ENCODE measurements around the gene NPBWR2.
"Not testable (repeated sequence)": the region's sequence is repeated elsewhere in the genome, so short reads cannot be mapped to it uniquely, and the experiment has no call there.

NPBWR2 gene

GRCh38 chr20:64143018-64143801 lies 35.8 kb upstream of the NPBWR2 start:
- no peak overlapping the region for H3K27ac ChIP-seq (ENCODE audit: insufficient read depth, low read depth, low read length, poor library complexity, severe bottlenecking)
- WGBS, 2 experiments: 81 to 85% methylated on average over 14 of the region's 14 CpGs
- no peak overlapping the region for H3K4me3 ChIP-seq (ENCODE audit: insufficient read depth, low read depth, low read length)
- H3K9me3 ChIP-seq (ENCODE audit: control insufficient read depth, low read length): peaks cover 3% of the 10 kb centered on the region
- H3K4me1 ChIP-seq (ENCODE audit: control insufficient read depth, insufficient read depth, low read length): peaks cover 29% of the 10 kb centered on the region
- no peaks in the 10 kb centered on the region for H3K36me3 ChIP-seq (ENCODE audit: control insufficient read depth, insufficient read depth, low read length)
- no peaks in the 10 kb centered on the region for H3K27me3 ChIP-seq (ENCODE audit: control insufficient read depth, insufficient read depth, low read length, poor library complexity, severe bottlenecking)

GRCh38 chr20:64142590-64142989 lies 35.2 kb upstream of the NPBWR2 start:
- H3K4me3 ChIP-seq (ENCODE audit: insufficient read depth, low read depth, low read length): no peak overlapping the region
- 50 to 60% methylated on average over 9 of the region's 9 CpGs for WGBS, 2 experiments
- H3K9me3 ChIP-seq (ENCODE audit: control insufficient read depth, low read length): peaks cover 3% of the 10 kb centered on the region
- H3K4me1 ChIP-seq (ENCODE audit: control insufficient read depth, insufficient read depth, low read length): peaks cover 29% of the 10 kb centered on the region
- no peaks in the 10 kb centered on the region for H3K36me3 ChIP-seq (ENCODE audit: control insufficient read depth, insufficient read depth, low read length)
- no peak overlapping the region for H3K27ac ChIP-seq (ENCODE audit: insufficient read depth, low read depth, low read length, poor library complexity, severe bottlenecking)
- no peaks in the 10 kb centered on the region for H3K27me3 ChIP-seq (ENCODE audit: control insufficient read depth, insufficient read depth, low read length, poor library complexity, severe bottlenecking)

GRCh38 chr20:64140956-64141355 lies 33.6 kb upstream of the NPBWR2 start:
- peaks cover 3% of the 10 kb centered on the region for H3K9me3 ChIP-seq (ENCODE audit: control insufficient read depth, low read length)
- WGBS, 2 experiments: 90 to 93% methylated on average over 9 to 10 of the region's 10 CpGs
- no peaks in the 10 kb centered on the region for H3K36me3 ChIP-seq (ENCODE audit: control insufficient read depth, insufficient read depth, low read length)
- peaks cover 25% of the 10 kb centered on the region for H3K4me1 ChIP-seq (ENCODE audit: control insufficient read depth, insufficient read depth, low read length)
- no peak overlapping the region for H3K4me3 ChIP-seq (ENCODE audit: insufficient read depth, low read depth, low read length)
- no peaks in the 10 kb centered on the region for H3K27me3 ChIP-seq (ENCODE audit: control insufficient read depth, insufficient read depth, low read length, poor library complexity, severe bottlenecking)
- no peak overlapping the region for H3K27ac ChIP-seq (ENCODE audit: insufficient read depth, low read depth, low read length, poor library complexity, severe bottlenecking)

- 78 to 79% methylated on average over 13 of the region's 13 CpGs for WGBS, 2 experiments
- Histone ChIP-seq H3K4me3 (ENCODE audit: insufficient read depth, low read depth, low read length) (no peak overlapping the region), H3K36me3 (ENCODE audit: control insufficient read depth, insufficient read depth, low read length) (no peaks in the 10 kb centered on the region), H3K27ac (ENCODE audit: insufficient read depth, low read depth, low read length, poor library complexity, severe bottlenecking) (no peak overlapping the region), H3K4me1 (ENCODE audit: control insufficient read depth, insufficient read depth, low read length) (peaks cover 25% of the 10 kb centered on the region), H3K27me3 (ENCODE audit: control insufficient read depth, insufficient read depth, low read length, poor library complexity, severe bottlenecking) (no peaks in the 10 kb centered on the region), H3K9me3 (ENCODE audit: control insufficient read depth, low read length) (peaks cover 3% of the 10 kb centered on the region)
Observed at GRCh38 chr20:64140061-64140931, 32.9 kb upstream of the NPBWR2 start.

- Histone ChIP-seq H3K27ac (ENCODE audit: insufficient read depth, low read depth, low read length, poor library complexity, severe bottlenecking) (no peak overlapping the region), H3K36me3 (ENCODE audit: control insufficient read depth, insufficient read depth, low read length) (no peaks in the 10 kb centered on the region), H3K27me3 (ENCODE audit: control insufficient read depth, insufficient read depth, low read length, poor library complexity, severe bottlenecking) (no peaks in the 10 kb centered on the region), H3K4me3 (ENCODE audit: insufficient read depth, low read depth, low read length) (no peak overlapping the region), H3K9me3 (ENCODE audit: control insufficient read depth, low read length) (peaks cover 3% of the 10 kb centered on the region), H3K4me1 (ENCODE audit: control insufficient read depth, insufficient read depth, low read length) (peaks cover 25% of the 10 kb centered on the region)
- WGBS, 2 experiments: 83 to 84% methylated on average over 21 of the region's 21 CpGs
Observed at GRCh38 chr20:64139199-64140060, 32.1 kb upstream of the NPBWR2 start.

- Histone ChIP-seq H3K27me3 (ENCODE audit: control insufficient read depth, insufficient read depth, low read length, poor library complexity, severe bottlenecking) (no peaks in the 10 kb centered on the region), H3K36me3 (ENCODE audit: control insufficient read depth, insufficient read depth, low read length) (no peaks in the 10 kb centered on the region), H3K9me3 (ENCODE audit: control insufficient read depth, low read length) (no peaks in the 10 kb centered on the region), H3K4me1 (ENCODE audit: control insufficient read depth, insufficient read depth, low read length) (peaks cover 24% of the 10 kb centered on the region), H3K4me3 (ENCODE audit: insufficient read depth, low read depth, low read length) (no peak overlapping the region), H3K27ac (ENCODE audit: insufficient read depth, low read depth, low read length, poor library complexity, severe bottlenecking) (no peak overlapping the region)
- WGBS, 2 experiments: 93 to 94% methylated on average over 18 of the region's 18 CpGs
Observed at GRCh38 chr20:64138276-64138815, 31.0 kb upstream of the NPBWR2 start.

- Histone ChIP-seq H3K4me3 (ENCODE audit: insufficient read depth, low read depth, low read length) (no peak overlapping the region), H3K4me1 (ENCODE audit: control insufficient read depth, insufficient read depth, low read length) (peaks cover 18% of the 10 kb centered on the region), H3K27me3 (ENCODE audit: control insufficient read depth, insufficient read depth, low read length, poor library complexity, severe bottlenecking) (no peaks in the 10 kb centered on the region), H3K9me3 (ENCODE audit: control insufficient read depth, low read length) (no peaks in the 10 kb centered on the region), H3K36me3 (ENCODE audit: control insufficient read depth, insufficient read depth, low read length) (no peaks in the 10 kb centered on the region), H3K27ac (ENCODE audit: insufficient read depth, low read depth, low read length, poor library complexity, severe bottlenecking) (no peak overlapping the region)
- 93 to 94% methylated on average over 6 of the region's 6 CpGs for WGBS, 2 experiments
Observed at GRCh38 chr20:64137598-64138031, 30.2 kb upstream of the NPBWR2 start.

GRCh38 chr20:64136004-64136710 lies 28.8 kb upstream of the NPBWR2 start:
- H3K4me3 ChIP-seq (ENCODE audit: insufficient read depth, low read depth, low read length): no peak overlapping the region
- no peaks in the 10 kb centered on the region for H3K27me3 ChIP-seq (ENCODE audit: control insufficient read depth, insufficient read depth, low read length, poor library complexity, severe bottlenecking)
- H3K36me3 ChIP-seq (ENCODE audit: control insufficient read depth, insufficient read depth, low read length): no peaks in the 10 kb centered on the region
- H3K27ac ChIP-seq (ENCODE audit: insufficient read depth, low read depth, low read length, poor library complexity, severe bottlenecking): no peak overlapping the region
- H3K4me1 ChIP-seq (ENCODE audit: control insufficient read depth, insufficient read depth, low read length): peaks cover 18% of the 10 kb centered on the region
- WGBS, 2 experiments: 91% methylated on average over 32 of the region's 32 CpGs
- no peaks in the 10 kb centered on the region for H3K9me3 ChIP-seq (ENCODE audit: control insufficient read depth, low read length)

GRCh38 chr20:64134744-64135143 lies 27.4 kb upstream of the NPBWR2 start:
- H3K36me3 ChIP-seq (ENCODE audit: control insufficient read depth, insufficient read depth, low read length); H3K4me1 ChIP-seq (ENCODE audit: control insufficient read depth, insufficient read depth, low read length); H3K4me3 ChIP-seq (ENCODE audit: insufficient read depth, low read depth, low read length); H3K27me3 ChIP-seq (ENCODE audit: control insufficient read depth, insufficient read depth, low read length, poor library complexity, severe bottlenecking); H3K9me3 ChIP-seq (ENCODE audit: control insufficient read depth, low read length); H3K27ac ChIP-seq (ENCODE audit: insufficient read depth, low read depth, low read length, poor library complexity, severe bottlenecking): not testable (repeated sequence)
- WGBS, 2 experiments: 89 to 92% methylated on average over 20 of the region's 20 CpGs
